SJCRH30 (cell line): ENCODE data around the gene CCP110. TPM values are rescaled to one million over a fixed set of nuclear protein-coding genes. Genes with fewer than 3 reads are reported as not detected.
A peak's percentile ranks its signal among the peaks of the same experiment; 100 is the strongest.

Experiments
- DNase-seq, 2 experiments: peaks; one replicate each; pipeline ENCODE4 v3.0.0-alpha.2; 2015 to 2020
- H3K27ac ChIP-seq: fragments of 250-450 bp; sonication (Bioruptor Pico); 2 replicates; pipeline ENCODE4 v1.5.1; 2020; ENCODE audit warnings: mild to moderate bottlenecking, moderate library complexity
- H3K27me3 ChIP-seq: fragments of 250-450 bp; sonication (Bioruptor Pico); 2 replicates; pipeline ENCODE4 v1.5.1; 2020; ENCODE audit warnings: mild to moderate bottlenecking, moderate library complexity
- H3K36me3 ChIP-seq: fragments of 250-450 bp; sonication (Bioruptor Pico); 2 replicates; pipeline ENCODE4 v1.5.1; 2020; ENCODE audit warnings: mild to moderate bottlenecking, moderate library complexity
- H3K4me1 ChIP-seq: fragments of 250-450 bp; sonication (Bioruptor Pico); 2 replicates; pipeline ENCODE4 v1.5.1; 2020; ENCODE audit warnings: mild to moderate bottlenecking, moderate library complexity
- H3K4me3 ChIP-seq: fragments of 250-450 bp; sonication (Bioruptor Pico); 2 replicates; pipeline ENCODE4 v1.5.1; 2020; ENCODE audit warnings: mild to moderate bottlenecking, moderate library complexity
- H3K9me3 ChIP-seq: fragments of 250-450 bp; sonication (Bioruptor Pico); replicated peaks from 2 replicates; pipeline ENCODE4 v1.5.1; 2020; ENCODE audit warnings: mild to moderate bottlenecking, moderate library complexity
- total RNA-seq: library from RNA; depleted of rRNA; stranded (reverse); fragments of >200 nt; shearing (Covaris generic); gene quantifications from 2 replicates; pipeline ENCODE4 v1.2.3, GENCODE V29; 2014; rRNA removed

The CCP110 gene
- 30.3 and 37.2 TPM in 2 replicates for total RNA-seq

GRCh38 chr16:19523559-19524355 is at the start of gene CCP110:
Gene CCP110, plus strand, starts transcription at chr16:19523942. Its CDS starts 3,940 bp downstream, at chr16:19527882.
- Histone ChIP-seq H3K27ac (peak within 1 kb of the TSS; percentile 67), H3K9me3 (no peaks in the 10 kb centered on the region), H3K36me3 (peaks cover 8% of the 10 kb centered on the region), H3K4me1 (no peaks in the 10 kb centered on the region), H3K27me3 (no peaks in the 10 kb centered on the region), H3K4me3 (peak within 1 kb of the TSS; percentile 89)
- peak; percentile 95 for DNase-seq

- DNase-seq, result no peak
- Histone ChIP-seq H3K27me3 (no peaks in the 10 kb centered on the region), H3K4me3 (no peak overlapping the region), H3K4me1 (no peaks in the 10 kb centered on the region), H3K36me3 (no peaks in the 10 kb centered on the region), H3K27ac (no peak overlapping the region), H3K9me3 (no peaks in the 10 kb centered on the region)
These were observed 49.1 kb upstream of the CCP110 start for GRCh38 chr16:19474617-19475016.

- Histone ChIP-seq H3K36me3 (no peaks in the 10 kb centered on the region), H3K27ac (no peak overlapping the region)
These were observed 45.2 kb upstream of the CCP110 start for GRCh38 chr16:19478505-19478904.

GRCh38 chr16:19479302-19479721 is 44.4 kb upstream of the CCP110 start:
- Histone ChIP-seq H3K36me3 (no peaks in the 10 kb centered on the region), H3K4me1 (no peaks in the 10 kb centered on the region), H3K27me3 (no peaks in the 10 kb centered on the region), H3K9me3 (no peaks in the 10 kb centered on the region), H3K4me3 (no peak overlapping the region), H3K27ac (no peak overlapping the region)
- no peak for DNase-seq

More at GRCh38 chr16:19478505-19478904, 45.2 kb upstream of the CCP110 start:
- no peaks in the 10 kb centered on the region for H3K27me3 ChIP-seq
- no peaks in the 10 kb centered on the region for H3K4me1 ChIP-seq
- no peaks in the 10 kb centered on the region for H3K9me3 ChIP-seq
- H3K4me3 ChIP-seq, result no peak overlapping the region
- DNase-seq, result no peak

GRCh38 chr16:19481296-19481695 is 42.4 kb upstream of the CCP110 start:
- Histone ChIP-seq H3K4me1 (no peaks in the 10 kb centered on the region), H3K4me3 (no peak overlapping the region), H3K27ac (no peak overlapping the region), H3K9me3 (no peaks in the 10 kb centered on the region), H3K27me3 (no peaks in the 10 kb centered on the region), H3K36me3 (no peaks in the 10 kb centered on the region)
- DNase-seq, result no peak

GRCh38 chr16:19481769-19482168 is 42.0 kb upstream of the CCP110 start:
- no peaks in the 10 kb centered on the region for H3K4me1 ChIP-seq
- DNase-seq, result no peak
- no peak overlapping the region for H3K4me3 ChIP-seq
- H3K27ac ChIP-seq, result no peak overlapping the region
- H3K36me3 ChIP-seq, result no peaks in the 10 kb centered on the region
- no peaks in the 10 kb centered on the region for H3K27me3 ChIP-seq
- no peaks in the 10 kb centered on the region for H3K9me3 ChIP-seq

- Histone ChIP-seq H3K27ac (no peak overlapping the region), H3K36me3 (no peaks in the 10 kb centered on the region), H3K9me3 (no peaks in the 10 kb centered on the region), H3K4me1 (no peaks in the 10 kb centered on the region), H3K4me3 (no peak overlapping the region), H3K27me3 (no peaks in the 10 kb centered on the region)
- no peak for DNase-seq
These were observed 41.5 kb upstream of the CCP110 start for GRCh38 chr16:19482291-19482690.

DNA sequence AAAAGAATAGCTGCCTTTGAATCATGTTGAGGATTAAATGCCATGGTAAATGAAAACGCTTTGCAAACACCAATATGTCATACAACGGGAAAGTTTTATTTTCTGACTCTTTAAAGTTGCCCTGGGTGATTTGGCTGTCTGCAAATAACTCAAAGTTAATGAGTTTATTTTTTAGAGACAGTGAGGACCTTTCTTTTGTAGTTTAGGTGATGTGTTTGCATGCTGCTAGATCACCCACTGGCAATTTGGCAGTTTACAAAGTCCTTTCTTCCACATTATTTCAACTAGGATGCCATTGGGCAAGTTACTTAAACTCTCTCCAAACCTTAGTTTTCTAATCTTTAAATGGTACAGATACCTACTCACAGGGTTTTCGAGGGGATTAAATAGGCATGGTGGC is 39.6 kb upstream of the CCP110 start:
- no peaks in the 10 kb centered on the region for H3K27me3 ChIP-seq
- no peak for DNase-seq
- no peak overlapping the region for H3K4me3 ChIP-seq
- H3K36me3 ChIP-seq, result no peaks in the 10 kb centered on the region
- no peaks in the 10 kb centered on the region for H3K4me1 ChIP-seq
- no peak overlapping the region for H3K27ac ChIP-seq
- no peaks in the 10 kb centered on the region for H3K9me3 ChIP-seq

DNA sequence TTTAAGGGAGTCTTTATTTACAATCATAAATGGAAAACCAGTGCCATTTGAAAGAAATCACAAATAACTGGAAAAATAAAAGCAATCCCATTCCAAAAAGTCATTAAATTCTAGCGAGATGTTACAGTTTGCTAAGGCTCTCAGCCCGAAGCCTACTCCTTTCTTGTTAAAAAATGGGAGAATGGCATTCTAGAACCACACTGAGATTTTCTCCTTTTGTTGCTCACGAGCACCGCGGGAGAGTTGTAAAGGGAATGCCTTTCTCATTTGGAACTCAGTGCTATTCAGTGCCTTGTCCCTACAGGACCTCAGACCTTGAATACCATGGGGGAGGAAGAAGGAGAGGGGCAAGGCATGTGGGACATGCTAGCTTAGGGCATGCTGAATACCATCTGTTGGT is 38.1 kb upstream of the CCP110 start:
- Histone ChIP-seq H3K27me3 (no peaks in the 10 kb centered on the region), H3K36me3 (no peaks in the 10 kb centered on the region), H3K27ac (no peak overlapping the region), H3K9me3 (no peaks in the 10 kb centered on the region), H3K4me3 (no peak overlapping the region), H3K4me1 (no peaks in the 10 kb centered on the region)
- no peak for DNase-seq

DNA sequence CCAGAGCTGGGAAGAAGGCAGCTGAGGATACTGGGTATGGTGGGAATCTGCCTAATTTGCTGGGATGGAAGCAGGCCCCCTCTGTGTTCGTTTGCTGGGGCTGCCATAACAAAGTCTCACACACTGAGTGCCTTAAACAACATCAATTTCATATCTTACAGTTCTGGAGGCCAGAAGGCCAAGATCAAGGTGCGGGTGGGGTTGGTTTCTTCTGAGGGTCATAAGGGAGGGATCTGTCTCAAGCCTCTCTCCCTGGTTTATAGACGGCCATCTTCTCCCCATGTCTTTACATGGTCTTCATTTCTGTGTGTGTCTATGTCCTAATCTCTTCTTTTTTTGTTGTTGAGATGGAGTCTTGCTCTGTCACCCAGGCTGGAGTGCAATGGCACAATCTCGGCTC is 37.7 kb upstream of the CCP110 start:
- Histone ChIP-seq H3K27ac (no peak overlapping the region), H3K4me1 (no peaks in the 10 kb centered on the region), H3K4me3 (no peak overlapping the region), H3K27me3 (no peaks in the 10 kb centered on the region), H3K36me3 (no peaks in the 10 kb centered on the region), H3K9me3 (no peaks in the 10 kb centered on the region)
- DNase-seq, result no peak

GRCh38 chr16:19486750-19487325 is 36.9 kb upstream of the CCP110 start:
- Histone ChIP-seq H3K4me1 (no peaks in the 10 kb centered on the region), H3K9me3 (no peaks in the 10 kb centered on the region), H3K27me3 (no peaks in the 10 kb centered on the region), H3K36me3 (no peaks in the 10 kb centered on the region), H3K4me3 (no peak overlapping the region), H3K27ac (no peak overlapping the region)
- no peak for DNase-seq

GRCh38 chr16:19488213-19488640 is 35.5 kb upstream of the CCP110 start:
- DNase-seq, result no peak

GRCh38 chr16:19490619-19491018 is 33.1 kb upstream of the CCP110 start:
- no peaks in the 10 kb centered on the region for H3K36me3 ChIP-seq
- no peak overlapping the region for H3K27ac ChIP-seq
- no peak overlapping the region for H3K4me3 ChIP-seq
- no peaks in the 10 kb centered on the region for H3K4me1 ChIP-seq
- DNase-seq, result no peak
- no peaks in the 10 kb centered on the region for H3K9me3 ChIP-seq
- no peaks in the 10 kb centered on the region for H3K27me3 ChIP-seq

More at GRCh38 chr16:19488213-19488640, 35.5 kb upstream of the CCP110 start:
- no peaks in the 10 kb centered on the region for H3K36me3 ChIP-seq
- no peaks in the 10 kb centered on the region for H3K9me3 ChIP-seq
- H3K27me3 ChIP-seq, result no peaks in the 10 kb centered on the region
- no peaks in the 10 kb centered on the region for H3K4me1 ChIP-seq
- no peak overlapping the region for H3K4me3 ChIP-seq
- no peak overlapping the region for H3K27ac ChIP-seq

DNA sequence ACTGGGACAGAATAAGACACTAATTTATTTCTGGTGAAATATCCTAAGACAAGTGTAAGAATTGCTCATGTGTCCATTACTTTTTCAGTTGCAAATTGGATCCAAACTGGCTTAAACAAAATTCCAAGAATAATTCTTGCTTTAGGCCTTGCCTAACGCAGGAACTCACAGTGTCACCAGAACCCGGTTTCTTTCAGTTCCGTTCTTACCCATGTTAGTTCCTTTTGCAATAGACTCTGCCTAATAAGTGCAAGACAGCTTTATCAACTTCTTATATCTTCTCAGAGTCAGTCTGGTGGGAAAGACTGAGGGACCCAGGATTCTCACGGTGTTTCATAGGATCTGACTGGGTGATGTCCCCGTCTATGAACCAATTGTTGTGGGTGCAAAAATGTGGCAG is 26.6 kb upstream of the CCP110 start:
- Histone ChIP-seq H3K9me3 (no peaks in the 10 kb centered on the region), H3K27me3 (no peaks in the 10 kb centered on the region), H3K36me3 (peaks cover 5% of the 10 kb centered on the region; the same call in 1 of the 2 replicates), H3K4me1 (no peaks in the 10 kb centered on the region), H3K4me3 (no peak overlapping the region), H3K27ac (no peak overlapping the region)
- DNase-seq, result no peak

GRCh38 chr16:19499006-19499405 is 24.7 kb upstream of the CCP110 start:
- Histone ChIP-seq H3K9me3 (no peaks in the 10 kb centered on the region), H3K27me3 (no peaks in the 10 kb centered on the region), H3K4me3 (no peak overlapping the region), H3K4me1 (no peaks in the 10 kb centered on the region), H3K27ac (no peak overlapping the region), H3K36me3 (peaks cover 15% of the 10 kb centered on the region)
- DNase-seq, result no peak
